Fibroblast of mammary gland (primary cell): Measurements from ENCODE around the gene ZNF846.

Source experiments
- DNase-seq: peaks from one replicate; pipeline ENCODE4 v3.0.0-alpha.2; 2010; ENCODE audit warnings: low read depth
- H3K4me3 ChIP-seq: 2 replicates; pipeline ENCODE4 v1.5.1; 2011; ENCODE audit warnings: low read depth, mild to moderate bottlenecking, low read length, moderate library complexity; ENCODE audit not compliant: control insufficient read depth
- CTCF ChIP-seq: conservative IDR thresholded peaks from 2 replicates; pipeline ENCODE4 v1.5.1; 2011; ENCODE audit warnings: low read depth, low read length, inconsistent platforms; ENCODE audit not compliant: control insufficient read depth, insufficient read depth

The ZNF846 gene

GRCh38 chr19:9709305-9709704 lies 59.2 kb downstream of the ZNF846 start:
- no peak overlapping the region for H3K4me3 ChIP-seq
- DNase-seq = no peak
- no peak for TF ChIP-seq CTCF

GRCh38 chr19:9705836-9706235 lies 62.7 kb downstream of the ZNF846 start:
- TF ChIP-seq CTCF = no peak
- DNase-seq = no peak
- no peak overlapping the region for H3K4me3 ChIP-seq

GRCh38 chr19:9702186-9702585 lies 66.4 kb downstream of the ZNF846 start:
- no peak overlapping the region for H3K4me3 ChIP-seq
- no peak for DNase-seq
- no peak for TF ChIP-seq CTCF
